ENCODE measurements around the gene PBX1. TPM values are rescaled to one million over a fixed set of nuclear protein-coding genes. Genes with fewer than 3 reads are reported as not detected.
A peak's percentile ranks its signal among the peaks of the same experiment; 100 is the strongest.

The PBX1 gene
- total and polyA plus RNA-seq, 12 donors: 13.3 to 91.8 (median 62.7) TPM

- no peak overlapping the region for H3K27ac ChIP-seq
- peaks cover 0 to 37% (median 14%) of the 10 kb centered on the region in 9 donors for H3K4me1 ChIP-seq
- ATAC-seq: peak in 7 of 8 donors; percentile 16 to 94 (median 74)
These were observed 235.4 kb downstream of the PBX1 start for GRCh38 chr1:164794356-164794755.

GRCh38 chr1:164796916-164797315, 237.9 kb downstream of the PBX1 start:
- Histone ChIP-seq H3K36me3 (peaks cover 0 to 51% (median 22%) of the 10 kb centered on the region in 9 donors), H3K27ac (no peak overlapping the region), H3K4me3 (no peak overlapping the region), H3K4me1 (peaks cover 3 to 35% (median 10%) of the 10 kb centered on the region in 9 donors), H3K9me3 (no peaks in the 10 kb centered on the region), H3K27me3 (no peaks in the 10 kb centered on the region)
- ATAC-seq: no peak
- intact Hi-C loops (cut with DNase I): loop anchor here in 2 of 10 donors (10.0 kb wide), 1 partner anchor 278 kb away; no protein-coding TSS in a partner anchor
- TF ChIP-seq CTCF (IDR thresholded peaks at IDR 0.05): no peak
- WGBS, 2 donors: 43 to 55% methylated on average over 2 of the region's 2 CpGs
- DNase-seq: no peak

More at GRCh38 chr1:164794356-164794755, 235.4 kb downstream of the PBX1 start:
- DNase-seq: no peak
- intact Hi-C loops (cut with DNase I): loop anchor here in 2 of 10 donors (10.0 kb wide), 1 partner anchor 280 kb away; no protein-coding TSS in a partner anchor
- no peak overlapping the region for H3K4me3 ChIP-seq
- 74% methylated on average over 2 of the region's 2 CpGs for WGBS, 2 donors
- peaks cover 0 to 34% (median 8%) of the 10 kb centered on the region in 9 donors for H3K36me3 ChIP-seq
- no peaks in the 10 kb centered on the region for H3K9me3 ChIP-seq
- no peaks in the 10 kb centered on the region for H3K27me3 ChIP-seq
- TF ChIP-seq CTCF (IDR thresholded peaks at IDR 0.05): no peak

- no peak for DNase-seq
- WGBS, 2 donors: 76 to 85% methylated on average over 6 of the region's 6 CpGs
- H3K4me1 ChIP-seq: peaks cover 3 to 60% (median 41%) of the 10 kb centered on the region in 9 donors
- peak overlapping the region in 4 of 10 donors; percentile 4 to 67 (median 16) for H3K27ac ChIP-seq
- intact Hi-C loops (cut with DNase I): no loop called here
- no peak overlapping the region for H3K4me3 ChIP-seq
- peak in 4 of 8 donors; percentile 31 to 56 (median 50) for ATAC-seq
- H3K36me3 ChIP-seq: peaks cover 0 to 40% (median 14%) of the 10 kb centered on the region in 9 donors
- H3K27me3 ChIP-seq: no peaks in the 10 kb centered on the region
- no peaks in the 10 kb centered on the region for H3K9me3 ChIP-seq
- no peak for TF ChIP-seq CTCF (IDR thresholded peaks at IDR 0.05)
These were observed 242.3 kb downstream of the PBX1 start for GRCh38 chr1:164801246-164801731.

- no peak for TF ChIP-seq CTCF (IDR thresholded peaks at IDR 0.05)
- no peak overlapping the region for H3K4me3 ChIP-seq
- H3K27ac ChIP-seq: peak overlapping the region in 6 of 10 donors; percentile 4 to 67 (median 30)
- peaks cover 0 to 40% (median 14%) of the 10 kb centered on the region in 9 donors for H3K36me3 ChIP-seq
- intact Hi-C loops (cut with DNase I): no loop called here
- peaks cover 3 to 64% (median 41%) of the 10 kb centered on the region in 9 donors for H3K4me1 ChIP-seq
- no peaks in the 10 kb centered on the region for H3K27me3 ChIP-seq
- 51 to 56% methylated on average over 7 of the region's 7 CpGs for WGBS, 2 donors
- H3K9me3 ChIP-seq: no peaks in the 10 kb centered on the region
- peak in 5 of 8 donors; percentile 6 to 48 (median 43) for ATAC-seq
- no peak for DNase-seq
These were observed 243.0 kb downstream of the PBX1 start for GRCh38 chr1:164801791-164802502.

All from heart right ventricle (tissue), 16 donors.